Measurements from ENCODE around the gene PRKCD. TPM values are rescaled to one million over a fixed set of nuclear protein-coding genes. Genes with fewer than 3 reads are reported as not detected.
"Not testable (repeated sequence)": the region's sequence is repeated elsewhere in the genome, so short reads cannot be mapped to it uniquely, and the experiment has no call there.

The PRKCD gene
- total RNA-seq, 2 experiments from 2014 or later = 22.0 to 26.5 TPM

- Mint-ChIP-seq H3K4me3 (no peak overlapping the region), H3K27ac (no peak overlapping the region), H3K4me1 (no peaks in the 10 kb centered on the region), H3K27me3 (peaks cover 8% of the 10 kb centered on the region), H3K36me3 (ENCODE audit: low read depth) (no peaks in the 10 kb centered on the region), H3K9me3 (ENCODE audit: low read depth) (no peaks in the 10 kb centered on the region)
- CTCF ChIA-PET = no interaction called here
- ATAC-seq (no peak), DNase-seq (no peak)
- POLR2A ChIA-PET = no interaction called here
- intact Hi-C loops (cut with DNase I, micrococcal nuclease) = no loop called here
Observed at GRCh38 chr3:53149006-53149690, 11.9 kb upstream of the PRKCD start.

DNA sequence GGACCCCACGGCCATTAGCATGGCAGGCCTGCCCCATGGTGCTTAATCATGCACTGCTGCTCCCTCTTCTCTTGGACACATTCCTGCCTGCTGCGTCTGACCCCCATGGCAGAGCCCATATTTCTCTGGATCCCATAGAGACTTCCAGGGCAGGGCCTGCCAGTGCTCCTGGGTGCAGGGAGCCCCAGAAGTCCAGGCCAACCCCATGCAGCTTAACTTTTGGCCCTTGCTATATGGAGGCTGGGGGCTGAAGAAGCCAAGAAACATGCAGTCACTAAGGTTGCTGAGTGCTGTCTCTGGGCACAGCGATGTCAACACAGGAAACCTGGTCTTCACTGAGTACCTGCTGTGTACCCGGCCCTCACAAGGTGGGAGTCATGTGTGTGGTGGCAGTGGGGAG is 11.3 kb upstream of the PRKCD start:
- Mint-ChIP-seq H3K9me3 (ENCODE audit: low read depth) (no peaks in the 10 kb centered on the region), H3K4me1 (no peaks in the 10 kb centered on the region), H3K27me3 (peaks cover 8% of the 10 kb centered on the region), H3K27ac (no peak overlapping the region), H3K4me3 (no peak overlapping the region), H3K36me3 (ENCODE audit: low read depth) (no peaks in the 10 kb centered on the region)
- POLR2A ChIA-PET = no interaction called here
- ATAC-seq (no peak), DNase-seq (no peak)
- CTCF ChIA-PET = interaction anchor here (1.3 kb wide), 1 partner anchor 11 kb away, joined by 4 read pairs; the partner anchor contains the start of gene PRKCD
- intact Hi-C loops (cut with DNase I, micrococcal nuclease) = no loop called here

GRCh38 chr3:53150247-53151085 is 10.5 kb upstream of the PRKCD start:
- ChIA-PET CTCF (interaction anchor here (1.1 to 1.3 kb wide), 2 partner anchors 10 to 35 kb away, joined by 3 to 4 read pairs; partner anchors contain the start of gene PRKCD), POLR2A (no interaction called here)
- no peak for ATAC-seq
- Mint-ChIP-seq H3K36me3 (ENCODE audit: low read depth) (no peaks in the 10 kb centered on the region), H3K27ac (no peak overlapping the region), H3K27me3 (peaks cover 10% of the 10 kb centered on the region), H3K9me3 (ENCODE audit: low read depth) (no peaks in the 10 kb centered on the region), H3K4me3 (no peak overlapping the region), H3K4me1 (no peaks in the 10 kb centered on the region)
- intact Hi-C loops (cut with DNase I, micrococcal nuclease) = no loop called here
- no peak for DNase-seq

DNA sequence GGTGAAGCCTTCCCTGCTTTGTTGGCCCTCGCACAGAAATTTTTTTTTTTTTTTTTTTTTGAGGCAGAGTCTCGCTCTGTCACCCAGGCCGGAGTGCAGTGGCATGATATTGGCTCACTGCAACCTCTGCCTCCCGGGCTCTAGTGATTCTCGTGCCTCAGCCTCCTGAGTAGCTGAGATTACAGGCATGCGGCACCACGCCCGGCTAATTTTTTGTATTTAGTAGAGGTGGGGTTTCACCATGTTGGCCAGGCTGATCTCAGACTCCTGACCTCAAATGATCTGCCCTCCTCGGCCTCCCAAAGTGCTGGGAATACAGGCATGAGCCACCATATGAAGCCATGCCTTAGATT is 9.9 kb upstream of the PRKCD start:
- H3K9me3 Mint-ChIP-seq (ENCODE audit: low read depth); H3K4me1 Mint-ChIP-seq; H3K27ac Mint-ChIP-seq; H3K36me3 Mint-ChIP-seq (ENCODE audit: low read depth); H3K4me3 Mint-ChIP-seq; ATAC-seq; intact Hi-C loops (cut with DNase I, micrococcal nuclease); DNase-seq: not testable (repeated sequence)
- H3K27me3 Mint-ChIP-seq = peaks cover 16% of the 10 kb centered on the region
- POLR2A ChIA-PET = interaction anchor here (0.6 kb wide), 1 partner anchor 111 kb away, joined by 3 read pairs; no protein-coding TSS in a partner anchor
- CTCF ChIA-PET = interaction anchor here (1.1 kb wide), 1 partner anchor 36 kb away, joined by 3 read pairs; no protein-coding TSS in a partner anchor

GRCh38 chr3:53151465-53151864 is 9.5 kb upstream of the PRKCD start:
- CTCF ChIA-PET = no interaction called here
- Mint-ChIP-seq H3K27ac (no peak overlapping the region), H3K27me3 (peaks cover 17% of the 10 kb centered on the region), H3K36me3 (ENCODE audit: low read depth) (no peaks in the 10 kb centered on the region), H3K4me3 (no peak overlapping the region), H3K4me1 (no peaks in the 10 kb centered on the region), H3K9me3 (ENCODE audit: low read depth) (no peaks in the 10 kb centered on the region)
- POLR2A ChIA-PET = interaction anchor here (0.6 kb wide), 1 partner anchor 111 kb away, joined by 3 read pairs; no protein-coding TSS in a partner anchor
- intact Hi-C loops (cut with DNase I, micrococcal nuclease) = no loop called here
- ATAC-seq (no peak), DNase-seq (no peak)

- DNase-seq (no peak), ATAC-seq (no peak)
- CTCF ChIA-PET = no interaction called here
- intact Hi-C loops (cut with DNase I, micrococcal nuclease) = no loop called here
- Mint-ChIP-seq H3K9me3 (ENCODE audit: low read depth) (no peaks in the 10 kb centered on the region), H3K27ac (no peak overlapping the region), H3K4me3 (no peak overlapping the region), H3K4me1 (no peaks in the 10 kb centered on the region), H3K27me3 (peaks cover 17% of the 10 kb centered on the region), H3K36me3 (ENCODE audit: low read depth) (no peaks in the 10 kb centered on the region)
- POLR2A ChIA-PET = no interaction called here
Observed at GRCh38 chr3:53151870-53152660, 8.9 kb upstream of the PRKCD start.

- no peak overlapping the region for H3K4me3 Mint-ChIP-seq
- no peak for ATAC-seq
- intact Hi-C loops (cut with DNase I, micrococcal nuclease) = no loop called here
Observed at GRCh38 chr3:53153264-53153823, 7.7 kb upstream of the PRKCD start.

GRCh38 chr3:53153980-53154379 is 7.0 kb upstream of the PRKCD start:
- no peak overlapping the region for H3K4me3 Mint-ChIP-seq
- H3K36me3 Mint-ChIP-seq (ENCODE audit: low read depth) = no peaks in the 10 kb centered on the region
- DNase-seq = no peak
- no peaks in the 10 kb centered on the region for H3K9me3 Mint-ChIP-seq (ENCODE audit: low read depth)
- intact Hi-C loops (cut with DNase I, micrococcal nuclease) = no loop called here
- no peak for ATAC-seq
- POLR2A ChIA-PET = no interaction called here
- H3K27ac Mint-ChIP-seq = no peak overlapping the region
- H3K4me1 Mint-ChIP-seq = no peaks in the 10 kb centered on the region
- peaks cover 21% of the 10 kb centered on the region for H3K27me3 Mint-ChIP-seq
- CTCF ChIA-PET = interaction anchor here (1.1 kb wide), 1 partner anchor 10 kb away, joined by 4 read pairs; no protein-coding TSS in a partner anchor

More at GRCh38 chr3:53153264-53153823, 7.7 kb upstream of the PRKCD start:
- no peaks in the 10 kb centered on the region for H3K4me1 Mint-ChIP-seq
- DNase-seq = no peak
- CTCF ChIA-PET = no interaction called here
- peaks cover 17% of the 10 kb centered on the region for H3K27me3 Mint-ChIP-seq
- POLR2A ChIA-PET = no interaction called here
- no peaks in the 10 kb centered on the region for H3K36me3 Mint-ChIP-seq (ENCODE audit: low read depth)
- H3K9me3 Mint-ChIP-seq (ENCODE audit: low read depth) = no peaks in the 10 kb centered on the region
- H3K27ac Mint-ChIP-seq = no peak overlapping the region

GRCh38 chr3:53154881-53155285 is 6.1 kb upstream of the PRKCD start:
- ChIA-PET POLR2A (no interaction called here), CTCF (interaction anchor here (1.1 kb wide), 1 partner anchor 9 kb away, joined by 4 read pairs; no protein-coding TSS in a partner anchor)
- DNase-seq (no peak), ATAC-seq (no peak)
- Mint-ChIP-seq H3K36me3 (ENCODE audit: low read depth) (no peaks in the 10 kb centered on the region), H3K27ac (no peak overlapping the region), H3K4me1 (no peaks in the 10 kb centered on the region), H3K27me3 (peaks cover 24% of the 10 kb centered on the region), H3K9me3 (ENCODE audit: low read depth) (no peaks in the 10 kb centered on the region), H3K4me3 (no peak overlapping the region)
- intact Hi-C loops (cut with DNase I, micrococcal nuclease) = no loop called here

- ChIA-PET CTCF (interaction anchor here (1.1 kb wide), 1 partner anchor 40 kb away, joined by 3 read pairs; no protein-coding TSS in a partner anchor), POLR2A (no interaction called here)
- no peak for DNase-seq
- H3K27me3 Mint-ChIP-seq = peaks cover 24% of the 10 kb centered on the region
- no peaks in the 10 kb centered on the region for H3K36me3 Mint-ChIP-seq (ENCODE audit: low read depth)
- no peak overlapping the region for H3K4me3 Mint-ChIP-seq
- peaks cover 4% of the 10 kb centered on the region for H3K4me1 Mint-ChIP-seq
- ATAC-seq = no peak
- no peak overlapping the region for H3K27ac Mint-ChIP-seq
- intact Hi-C loops (cut with DNase I, micrococcal nuclease) = no loop called here
- H3K9me3 Mint-ChIP-seq (ENCODE audit: low read depth) = no peaks in the 10 kb centered on the region
Observed at GRCh38 chr3:53155760-53156159, 5.2 kb upstream of the PRKCD start.

GRCh38 chr3:53156368-53156834 is 4.6 kb upstream of the PRKCD start:
- H3K9me3 Mint-ChIP-seq (ENCODE audit: low read depth) = no peaks in the 10 kb centered on the region
- no peak for ATAC-seq
- DNase-seq = no peak
- CTCF ChIA-PET = interaction anchor here (0.6 to 1.1 kb wide), 2 partner anchors 40 to 59 kb away, joined by 3 read pairs; no protein-coding TSS in a partner anchor
- peaks cover 4% of the 10 kb centered on the region for H3K4me1 Mint-ChIP-seq
- H3K4me3 Mint-ChIP-seq = no peak overlapping the region
- no peak overlapping the region for H3K27ac Mint-ChIP-seq
- intact Hi-C loops (cut with DNase I, micrococcal nuclease) = no loop called here
- H3K36me3 Mint-ChIP-seq (ENCODE audit: low read depth) = no peaks in the 10 kb centered on the region
- H3K27me3 Mint-ChIP-seq = peaks cover 24% of the 10 kb centered on the region
- POLR2A ChIA-PET = no interaction called here

Measured in activated CD4-positive, alpha-beta T cell treated with anti-CD3 and anti-CD28 coated beads for 36 hours (primary cell).